Liver (tissue), 9 donors: ENCODE results near the gene ASPG. TPM values are rescaled to one million over a fixed set of nuclear protein-coding genes. Genes with fewer than 3 reads are reported as not detected.

Experiments
- DNase-seq: peaks from one replicate; pipeline ENCODE4 v3.0.0-alpha.2; 2017; ENCODE audit warnings: low spot score
- H3K27ac ChIP-seq, 2 donors: one replicate each; pipeline ENCODE4 v1.7.0; 2013; ENCODE audit warnings: inconsistent platforms in 2 of 2, low read length in 2 of 2, control low read depth in 1 of 2, low read depth in 1 of 2, mild to moderate bottlenecking in 1 of 2
- H3K27me3 ChIP-seq, 4 donors: one replicate each; pipeline versions ENCODE4 v1.6.1 to v1.7.0; 2013; ENCODE audit warnings: low read length in 3 of 4, inconsistent platforms in 1 of 4, mild to moderate bottlenecking in 1 of 4, moderate library complexity in 1 of 4; ENCODE audit not compliant: control insufficient read depth in 4 of 4, insufficient read depth in 4 of 4
- H3K36me3 ChIP-seq, 4 donors: one replicate each; pipeline versions ENCODE4 v1.6.1 to v1.7.0; 2013; ENCODE audit warnings: low read length in 3 of 4, mild to moderate bottlenecking in 3 of 4, low read depth in 1 of 4, moderate library complexity in 1 of 4; ENCODE audit not compliant: control insufficient read depth in 4 of 4, insufficient read depth in 3 of 4
- H3K4me1 ChIP-seq, 4 donors: one replicate each; pipeline versions ENCODE4 v1.6.1 to v1.7.0; 2013; ENCODE audit warnings: low read length in 3 of 4, mild to moderate bottlenecking in 3 of 4, moderate library complexity in 1 of 4; ENCODE audit not compliant: control insufficient read depth in 4 of 4, insufficient read depth in 4 of 4
- H3K4me3 ChIP-seq, 3 donors: one replicate each; pipeline versions ENCODE4 v1.6.1 to v1.7.0; 2013; ENCODE audit warnings: low read length in 3 of 3, control low read depth in 1 of 3, low read depth in 1 of 3, mild to moderate bottlenecking in 1 of 3
- H3K9ac ChIP-seq, 2 donors: one replicate each; pipeline ENCODE4 v1.7.0; 2013; ENCODE audit warnings: low read length in 2 of 2, mild to moderate bottlenecking in 2 of 2, moderate library complexity in 2 of 2, control low read depth in 1 of 2, low read depth in 1 of 2
- H3K9me3 ChIP-seq, 4 donors: one replicate each; pipeline versions ENCODE4 v1.6.1 to v1.7.0; 2013; ENCODE audit warnings: low read length in 3 of 4; ENCODE audit not compliant: control insufficient read depth in 4 of 4
- CTCF ChIP-seq: fragments of 150-350 bp; IDR thresholded peaks from 2 replicates; pipeline ENCODE4 v1.5.1; 2017; ENCODE audit warnings: improper control_type of control experiment, low read depth, low read length; ENCODE audit not compliant: missing input control
- EGR1 ChIP-seq, 2 donors: IDR thresholded peaks; 2 replicates each; pipeline ENCODE4 v1.6.1; 2016 to 2018; ENCODE audit warnings: antibody characterized with exemption in 2 of 2, low read depth in 2 of 2
- FOXA1 ChIP-seq: IDR thresholded peaks from 2 replicates; pipeline ENCODE4 v1.6.1; 2016; ENCODE audit warnings: antibody characterized with exemption
- FOXA2 ChIP-seq: IDR thresholded peaks from 2 replicates; pipeline ENCODE4 v1.6.1; 2016; ENCODE audit warnings: antibody characterized with exemption
- GABPA ChIP-seq, 2 donors: IDR thresholded peaks in 1 of 2; conservative IDR thresholded peaks in 1 of 2; 2 replicates each; pipeline ENCODE4 v1.6.1; 2016; ENCODE audit warnings: antibody characterized with exemption in 2 of 2, mild to moderate bottlenecking in 1 of 2, moderate library complexity in 1 of 2
- HNF4A ChIP-seq, 2 donors: conservative IDR thresholded peaks; 2 replicates each; pipeline ENCODE4 v1.6.1; 2016; ENCODE audit warnings: antibody characterized with exemption in 2 of 2, mild to moderate bottlenecking in 2 of 2
- HNF4G ChIP-seq: IDR thresholded peaks from 2 replicates; pipeline ENCODE4 v1.6.1; 2016; ENCODE audit warnings: antibody characterized with exemption
- JUND ChIP-seq, 2 donors: IDR thresholded peaks; 2 replicates each; pipeline ENCODE4 v1.6.1; 2016; ENCODE audit warnings: antibody characterized with exemption in 2 of 2
- NR2F2 ChIP-seq: IDR thresholded peaks from 2 replicates; pipeline ENCODE4 v1.6.1; 2016; ENCODE audit warnings: antibody characterized with exemption
- RAD21 ChIP-seq, 2 donors: IDR thresholded peaks; 2 replicates each; pipeline ENCODE4 v1.6.1; 2016; ENCODE audit warnings: antibody characterized with exemption in 2 of 2, mild to moderate bottlenecking in 2 of 2
- RXRA ChIP-seq, 2 donors: IDR thresholded peaks; 2 replicates each; pipeline ENCODE4 v1.6.1; 2017 to 2018; ENCODE audit warnings: antibody characterized with exemption in 2 of 2, mild to moderate bottlenecking in 1 of 2
- SP1 ChIP-seq: IDR thresholded peaks from 2 replicates; pipeline ENCODE4 v1.6.1; 2018; ENCODE audit warnings: antibody characterized with exemption, mild to moderate bottlenecking
- TAF1 ChIP-seq: conservative IDR thresholded peaks from 2 replicates; pipeline ENCODE4 v1.6.1; 2016; ENCODE audit warnings: antibody characterized with exemption, mild to moderate bottlenecking
- YY1 ChIP-seq: IDR thresholded peaks from 2 replicates; pipeline ENCODE4 v1.6.1; 2016; ENCODE audit warnings: antibody characterized with exemption, mild to moderate bottlenecking
- WGBS: extraction: QIAGEN DNeasy Blood & Tissue Kit; methylation state at CpG from one replicate; pipeline ENCODE4 v1.1.7; 2013; 5-methylcytosine and 5-hydroxymethylcytosine counted together
- polyA plus RNA-seq, 2 donors: library from polyadenylated mRNA; stranded (reverse) in 1 of 2; unstranded in 1 of 2; fragments of 200-250 nt in 1 of 2; fragments of >200 nt in 1 of 2; fragmentation: Nextera tagmentation in 1 of 2; extraction: Ambion mirVana in 1 of 2; gene quantifications; one replicate each; pipeline versions ENCODE4 v1.2.1 to v1.2.3, GENCODE V29; 2013 to 2015
- total RNA-seq, 2 donors: library from RNA; depleted of rRNA; stranded (reverse); fragments of >200 nt; gene quantifications; one replicate each; pipeline ENCODE4 v1.2.3, GENCODE V29; 2014
- TF ChIP-seq, protein P1 (sequence below): IDR thresholded peaks from 2 replicates; pipeline ENCODE4 v1.6.1; 2016; ENCODE audit warnings: antibody characterized with exemption
- TF ChIP-seq, protein P2 (sequence below): IDR thresholded peaks from 2 replicates; pipeline ENCODE4 v1.6.1; 2016; ENCODE audit warnings: antibody characterized with exemption
- TF ChIP-seq, protein P3 (sequence below): IDR thresholded peaks from 2 replicates; pipeline ENCODE4 v1.6.1; 2016; ENCODE audit warnings: antibody characterized with exemption, mild to moderate bottlenecking
- TF ChIP-seq, protein P4 (sequence below): IDR thresholded peaks from 2 replicates; pipeline ENCODE4 v1.6.1; 2016; ENCODE audit warnings: antibody characterized with exemption
- donor health status: healthy.
- donor health status: healthy.
- donor health status: healthy.
- donor health status: healthy.
- donor health status: healthy.

ASPG gene
- total and polyA plus RNA-seq, 4 donors = 42.4 to 158 (median 110) TPM

- no peak overlapping the region for H3K4me3 ChIP-seq
- no peaks in the 10 kb centered on the region for H3K27me3 ChIP-seq
- TF ChIP-seq FOXA1 (no peak), RAD21 (IDR thresholded peaks at IDR 0.05) (no peak), EGR1 (IDR thresholded peaks at IDR 0.05; ENCODE audit: low read depth in 2 of 2) (no peak), FOXA2 (no peak), HNF4A (conservative IDR thresholded peaks at IDR 0.05) (no peak)
- TF ChIP-seq, protein P1, sequence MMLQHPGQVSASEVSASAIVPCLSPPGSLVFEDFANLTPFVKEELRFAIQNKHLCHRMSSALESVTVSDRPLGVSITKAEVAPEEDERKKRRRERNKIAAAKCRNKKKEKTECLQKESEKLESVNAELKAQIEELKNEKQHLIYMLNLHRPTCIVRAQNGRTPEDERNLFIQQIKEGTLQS = no peak
- H3K4me1 ChIP-seq = peaks cover under 1 to 10% (median 6%) of the 10 kb centered on the region in 4 donors
- no peak overlapping the region for H3K27ac ChIP-seq
- H3K36me3 ChIP-seq = no peaks in the 10 kb centered on the region
- no peak for DNase-seq
- H3K9ac ChIP-seq = no peak overlapping the region
- peaks cover 0 to 6% (median 0%) of the 10 kb centered on the region in 4 donors for H3K9me3 ChIP-seq
- WGBS = 80% methylated on average over 5 of the region's 5 CpGs
These were observed 35.6 kb downstream of the ASPG start for GRCh38 chr14:104121142-104121541.

DNA sequence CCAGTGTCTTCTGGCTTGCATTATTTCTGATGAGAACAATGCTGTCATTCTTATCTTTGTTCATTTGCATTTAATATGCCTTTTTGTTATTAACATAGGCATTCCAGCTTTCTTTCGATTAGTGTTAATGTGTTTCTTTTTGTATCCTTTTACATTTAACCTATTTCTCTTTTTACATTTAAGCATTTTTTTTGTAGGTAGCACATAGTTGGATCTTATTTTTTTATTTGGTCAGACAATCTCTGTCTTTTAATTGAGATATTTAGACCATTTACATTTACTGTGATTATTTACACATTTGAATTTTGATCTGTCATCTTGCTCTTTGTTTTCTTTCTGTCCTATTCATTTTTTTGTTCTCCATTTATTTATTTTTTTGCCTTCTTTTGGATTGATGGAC is 38.4 kb downstream of the ASPG start:
- Histone ChIP-seq H3K4me3 (no peak overlapping the region), H3K27ac (no peak overlapping the region), H3K36me3 (no peaks in the 10 kb centered on the region), H3K27me3 (no peaks in the 10 kb centered on the region), H3K4me1 (no peaks in the 10 kb centered on the region), H3K9ac (no peak overlapping the region), H3K9me3 (peaks cover 0 to 6% (median 0%) of the 10 kb centered on the region in 4 donors)
- no peak for DNase-seq
- 97% methylated on average over 1 of the region's 1 CpG for WGBS
- no peak for TF ChIP-seq FOXA2
- TF ChIP-seq, protein P2, sequence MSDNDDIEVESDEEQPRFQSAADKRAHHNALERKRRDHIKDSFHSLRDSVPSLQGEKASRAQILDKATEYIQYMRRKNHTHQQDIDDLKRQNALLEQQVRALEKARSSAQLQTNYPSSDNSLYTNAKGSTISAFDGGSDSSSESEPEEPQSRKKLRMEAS = no peak
- no peak for TF ChIP-seq YY1
- no peak for TF ChIP-seq JUND (IDR thresholded peaks at IDR 0.05)
- TF ChIP-seq GABPA (IDR thresholded peaks at IDR 0.05 in 1 of 2, conservative IDR thresholded peaks at IDR 0.05 in 1 of 2) = no peak
- TF ChIP-seq, protein P3, sequence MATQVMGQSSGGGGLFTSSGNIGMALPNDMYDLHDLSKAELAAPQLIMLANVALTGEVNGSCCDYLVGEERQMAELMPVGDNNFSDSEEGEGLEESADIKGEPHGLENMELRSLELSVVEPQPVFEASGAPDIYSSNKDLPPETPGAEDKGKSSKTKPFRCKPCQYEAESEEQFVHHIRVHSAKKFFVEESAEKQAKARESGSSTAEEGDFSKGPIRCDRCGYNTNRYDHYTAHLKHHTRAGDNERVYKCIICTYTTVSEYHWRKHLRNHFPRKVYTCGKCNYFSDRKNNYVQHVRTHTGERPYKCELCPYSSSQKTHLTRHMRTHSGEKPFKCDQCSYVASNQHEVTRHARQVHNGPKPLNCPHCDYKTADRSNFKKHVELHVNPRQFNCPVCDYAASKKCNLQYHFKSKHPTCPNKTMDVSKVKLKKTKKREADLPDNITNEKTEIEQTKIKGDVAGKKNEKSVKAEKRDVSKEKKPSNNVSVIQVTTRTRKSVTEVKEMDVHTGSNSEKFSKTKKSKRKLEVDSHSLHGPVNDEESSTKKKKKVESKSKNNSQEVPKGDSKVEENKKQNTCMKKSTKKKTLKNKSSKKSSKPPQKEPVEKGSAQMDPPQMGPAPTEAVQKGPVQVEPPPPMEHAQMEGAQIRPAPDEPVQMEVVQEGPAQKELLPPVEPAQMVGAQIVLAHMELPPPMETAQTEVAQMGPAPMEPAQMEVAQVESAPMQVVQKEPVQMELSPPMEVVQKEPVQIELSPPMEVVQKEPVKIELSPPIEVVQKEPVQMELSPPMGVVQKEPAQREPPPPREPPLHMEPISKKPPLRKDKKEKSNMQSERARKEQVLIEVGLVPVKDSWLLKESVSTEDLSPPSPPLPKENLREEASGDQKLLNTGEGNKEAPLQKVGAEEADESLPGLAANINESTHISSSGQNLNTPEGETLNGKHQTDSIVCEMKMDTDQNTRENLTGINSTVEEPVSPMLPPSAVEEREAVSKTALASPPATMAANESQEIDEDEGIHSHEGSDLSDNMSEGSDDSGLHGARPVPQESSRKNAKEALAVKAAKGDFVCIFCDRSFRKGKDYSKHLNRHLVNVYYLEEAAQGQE = no peak
- TF ChIP-seq, protein P4, sequence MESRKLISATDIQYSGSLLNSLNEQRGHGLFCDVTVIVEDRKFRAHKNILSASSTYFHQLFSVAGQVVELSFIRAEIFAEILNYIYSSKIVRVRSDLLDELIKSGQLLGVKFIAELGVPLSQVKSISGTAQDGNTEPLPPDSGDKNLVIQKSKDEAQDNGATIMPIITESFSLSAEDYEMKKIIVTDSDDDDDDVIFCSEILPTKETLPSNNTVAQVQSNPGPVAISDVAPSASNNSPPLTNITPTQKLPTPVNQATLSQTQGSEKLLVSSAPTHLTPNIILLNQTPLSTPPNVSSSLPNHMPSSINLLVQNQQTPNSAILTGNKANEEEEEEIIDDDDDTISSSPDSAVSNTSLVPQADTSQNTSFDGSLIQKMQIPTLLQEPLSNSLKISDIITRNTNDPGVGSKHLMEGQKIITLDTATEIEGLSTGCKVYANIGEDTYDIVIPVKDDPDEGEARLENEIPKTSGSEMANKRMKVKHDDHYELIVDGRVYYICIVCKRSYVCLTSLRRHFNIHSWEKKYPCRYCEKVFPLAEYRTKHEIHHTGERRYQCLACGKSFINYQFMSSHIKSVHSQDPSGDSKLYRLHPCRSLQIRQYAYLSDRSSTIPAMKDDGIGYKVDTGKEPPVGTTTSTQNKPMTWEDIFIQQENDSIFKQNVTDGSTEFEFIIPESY = no peak
- no peak for TF ChIP-seq CTCF
- TF ChIP-seq RAD21 (IDR thresholded peaks at IDR 0.05) = no peak
- TF ChIP-seq NR2F2 = no peak
- no peak for TF ChIP-seq RXRA (IDR thresholded peaks at IDR 0.05)
- TF ChIP-seq FOXA1 = no peak
- no peak for TF ChIP-seq HNF4G
- no peak for TF ChIP-seq EGR1 (IDR thresholded peaks at IDR 0.05; ENCODE audit: low read depth in 2 of 2)
- no peak for TF ChIP-seq TAF1
- no peak for TF ChIP-seq SP1
- TF ChIP-seq, protein P1 = no peak
- no peak for TF ChIP-seq HNF4A (conservative IDR thresholded peaks at IDR 0.05)
